C4-2B (cell line): ENCODE measurements around the gene CCDC127.
"Not testable (repeated sequence)": the region's sequence is repeated elsewhere in the genome, so short reads cannot be mapped to it uniquely, and the experiment has no call there.

Experiments used
- H3K27ac ChIP-seq: fragments of 450-650 bp; 2 replicates; pipeline ENCODE4 v1.5.1; 2017
- ZFX ChIP-seq: fragments of 450-650 bp; IDR thresholded peaks from 2 replicates; pipeline ENCODE4 v1.6.1; 2017
- TF ChIP-seq, protein P1 (sequence below): fragments of 450-650 bp; conservative IDR thresholded peaks from 2 replicates; pipeline ENCODE4 v1.5.1; 2017; ENCODE audit warnings: mild to moderate bottlenecking

Gene CCDC127

DNA sequence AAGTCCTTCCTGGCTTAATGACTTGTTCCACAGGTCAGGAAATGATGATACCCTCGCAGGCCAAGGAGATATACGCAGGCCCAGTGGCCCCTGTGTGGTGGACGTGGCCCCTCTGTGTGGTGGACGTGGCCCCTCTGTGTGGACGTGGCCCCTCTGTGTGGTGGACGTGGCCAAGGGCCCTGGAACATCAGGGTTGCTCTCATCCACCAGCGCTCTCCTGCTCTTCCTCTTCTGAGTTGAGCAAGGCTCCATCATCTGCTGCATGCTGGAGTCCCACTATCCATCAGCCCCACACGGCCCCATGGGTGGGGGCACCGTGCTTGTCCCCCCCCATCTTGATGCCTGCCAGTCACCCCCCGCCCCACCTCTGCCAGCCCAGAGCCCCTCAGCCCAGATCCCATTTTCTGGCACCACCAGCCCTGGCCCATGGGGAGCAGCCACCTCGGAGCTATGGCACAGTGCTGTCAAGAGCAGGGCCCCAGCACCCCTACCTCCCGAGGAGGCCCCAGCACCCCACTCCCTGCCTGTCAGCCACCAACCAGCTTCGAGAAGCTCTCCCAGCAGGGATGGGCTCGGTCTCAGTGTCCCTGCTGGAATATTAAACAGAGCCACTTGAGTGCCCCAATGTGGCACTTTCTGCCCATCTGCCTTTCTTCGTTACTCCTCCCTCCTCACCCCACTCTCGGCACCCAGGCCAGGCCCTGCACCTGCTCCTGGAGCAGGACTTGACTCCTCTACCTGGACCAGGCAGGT lies 18.6 kb downstream of the CCDC127 start:
- no peak for TF ChIP-seq ZFX
- TF ChIP-seq, protein P1, sequence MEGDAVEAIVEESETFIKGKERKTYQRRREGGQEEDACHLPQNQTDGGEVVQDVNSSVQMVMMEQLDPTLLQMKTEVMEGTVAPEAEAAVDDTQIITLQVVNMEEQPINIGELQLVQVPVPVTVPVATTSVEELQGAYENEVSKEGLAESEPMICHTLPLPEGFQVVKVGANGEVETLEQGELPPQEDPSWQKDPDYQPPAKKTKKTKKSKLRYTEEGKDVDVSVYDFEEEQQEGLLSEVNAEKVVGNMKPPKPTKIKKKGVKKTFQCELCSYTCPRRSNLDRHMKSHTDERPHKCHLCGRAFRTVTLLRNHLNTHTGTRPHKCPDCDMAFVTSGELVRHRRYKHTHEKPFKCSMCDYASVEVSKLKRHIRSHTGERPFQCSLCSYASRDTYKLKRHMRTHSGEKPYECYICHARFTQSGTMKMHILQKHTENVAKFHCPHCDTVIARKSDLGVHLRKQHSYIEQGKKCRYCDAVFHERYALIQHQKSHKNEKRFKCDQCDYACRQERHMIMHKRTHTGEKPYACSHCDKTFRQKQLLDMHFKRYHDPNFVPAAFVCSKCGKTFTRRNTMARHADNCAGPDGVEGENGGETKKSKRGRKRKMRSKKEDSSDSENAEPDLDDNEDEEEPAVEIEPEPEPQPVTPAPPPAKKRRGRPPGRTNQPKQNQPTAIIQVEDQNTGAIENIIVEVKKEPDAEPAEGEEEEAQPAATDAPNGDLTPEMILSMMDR, result no peak
- H3K27ac ChIP-seq, result no peak overlapping the region

DNA sequence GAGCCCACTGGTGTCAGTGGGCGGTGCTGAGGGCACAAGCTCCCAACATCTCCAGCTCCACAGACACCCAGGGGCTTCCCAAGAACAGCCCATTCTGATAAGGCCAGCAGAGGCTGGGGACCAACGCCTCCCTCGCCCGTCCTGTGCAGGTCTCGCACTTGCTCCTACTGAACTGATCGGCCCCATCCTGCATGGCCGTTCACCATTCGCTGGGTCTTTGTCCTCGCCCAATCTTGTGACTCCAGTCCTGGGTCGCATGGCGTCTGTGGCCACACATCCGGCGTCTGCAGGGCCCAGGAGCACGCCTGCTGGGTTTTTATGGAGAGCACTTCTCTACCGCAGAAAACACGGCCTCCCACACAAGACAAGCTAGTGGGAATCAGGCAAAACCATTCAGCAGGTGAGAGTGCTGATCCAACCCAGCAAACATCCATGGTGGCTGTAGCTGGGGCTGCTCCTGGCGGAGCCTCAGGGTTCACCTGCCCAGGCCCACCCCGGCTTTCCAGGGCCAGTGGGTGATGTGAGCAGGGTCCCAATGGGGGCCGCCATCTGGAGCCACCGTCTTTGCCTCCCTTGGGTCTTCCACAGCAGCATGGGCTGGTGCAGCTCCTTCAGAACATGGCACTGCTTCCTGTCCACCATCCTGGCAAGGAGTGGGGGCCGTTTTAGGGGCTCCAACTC lies 19.3 kb downstream of the CCDC127 start:
- TF ChIP-seq ZFX, result no peak
- TF ChIP-seq, protein P1, result no peak

DNA sequence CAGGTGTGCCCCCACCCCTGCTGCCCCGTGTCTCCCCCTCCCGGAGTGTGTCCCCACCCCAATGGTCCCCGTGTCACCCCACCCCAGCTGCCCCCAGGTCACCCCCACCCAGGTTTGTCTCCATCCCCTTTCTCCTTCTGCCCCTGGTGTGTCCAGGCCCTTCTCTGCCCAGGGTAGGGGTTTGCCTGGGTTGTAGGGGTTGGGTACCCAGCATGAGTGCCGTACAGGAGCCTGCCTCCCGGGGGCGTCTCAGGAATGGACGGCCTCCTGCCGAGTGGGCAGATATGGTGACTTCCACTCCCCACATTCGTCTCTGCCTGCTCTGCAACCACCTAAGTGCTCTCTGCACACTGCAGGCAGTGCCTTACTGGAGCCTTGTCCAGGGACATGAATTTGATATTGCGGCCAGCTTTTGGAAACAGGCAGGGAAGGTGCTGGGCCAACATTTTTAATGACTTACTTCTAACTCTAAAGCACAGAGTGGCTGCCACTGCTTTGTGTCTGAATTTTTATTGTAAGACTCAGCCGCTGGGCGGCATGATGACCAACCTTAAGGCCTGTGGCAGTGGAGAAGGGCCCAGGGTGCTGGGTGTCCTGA lies 20.0 kb downstream of the CCDC127 start:
- TF ChIP-seq, protein P1, result no peak
- no peak overlapping the region for H3K27ac ChIP-seq

More for the DNA sequence above, 19.3 kb downstream of the CCDC127 start:
- no peak overlapping the region for H3K27ac ChIP-seq

DNA sequence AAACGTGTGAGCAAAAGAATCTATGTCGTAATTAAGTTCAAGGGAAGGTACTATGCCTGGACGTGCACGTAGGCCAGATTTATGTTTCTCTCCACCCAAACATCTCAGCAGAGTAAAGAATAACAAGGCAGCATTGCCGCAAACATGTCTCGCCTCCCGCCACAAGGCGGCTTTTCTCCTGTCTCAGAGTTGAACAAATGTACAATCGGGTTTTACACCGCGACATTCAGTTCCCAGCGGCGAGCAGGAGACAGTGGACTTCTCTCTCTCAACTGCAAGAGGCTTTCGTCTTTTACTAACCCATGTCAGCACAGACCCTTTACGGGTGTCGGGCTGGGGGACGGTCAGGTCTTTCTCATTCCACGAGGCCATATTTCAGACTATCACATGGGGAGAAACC lies 20.9 kb downstream of the CCDC127 start:
- H3K27ac ChIP-seq, result not testable (repeated sequence)

DNA sequence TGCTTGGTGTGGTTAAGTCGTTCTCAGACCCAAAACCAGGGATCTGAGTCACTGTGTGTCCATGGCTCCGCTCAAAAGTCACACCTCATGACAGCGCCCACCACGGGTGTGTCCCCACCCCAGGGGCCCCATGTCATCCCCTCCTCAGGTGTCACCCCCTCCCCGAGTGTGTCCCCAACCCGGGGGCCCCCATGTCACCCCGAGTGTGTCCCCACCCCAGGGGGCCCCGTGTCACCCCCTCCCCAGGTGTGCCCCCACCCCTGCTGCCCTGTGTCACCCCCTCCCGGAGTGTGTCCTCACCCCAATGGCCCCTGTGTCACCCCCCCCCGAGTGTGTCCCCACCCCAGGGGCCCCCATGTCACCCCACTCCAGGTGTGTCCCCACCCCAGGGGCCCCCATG lies 21.6 kb downstream of the CCDC127 start:
- H3K27ac ChIP-seq, result no peak overlapping the region
- TF ChIP-seq ZFX, result no peak
- TF ChIP-seq, protein P1, result no peak

DNA sequence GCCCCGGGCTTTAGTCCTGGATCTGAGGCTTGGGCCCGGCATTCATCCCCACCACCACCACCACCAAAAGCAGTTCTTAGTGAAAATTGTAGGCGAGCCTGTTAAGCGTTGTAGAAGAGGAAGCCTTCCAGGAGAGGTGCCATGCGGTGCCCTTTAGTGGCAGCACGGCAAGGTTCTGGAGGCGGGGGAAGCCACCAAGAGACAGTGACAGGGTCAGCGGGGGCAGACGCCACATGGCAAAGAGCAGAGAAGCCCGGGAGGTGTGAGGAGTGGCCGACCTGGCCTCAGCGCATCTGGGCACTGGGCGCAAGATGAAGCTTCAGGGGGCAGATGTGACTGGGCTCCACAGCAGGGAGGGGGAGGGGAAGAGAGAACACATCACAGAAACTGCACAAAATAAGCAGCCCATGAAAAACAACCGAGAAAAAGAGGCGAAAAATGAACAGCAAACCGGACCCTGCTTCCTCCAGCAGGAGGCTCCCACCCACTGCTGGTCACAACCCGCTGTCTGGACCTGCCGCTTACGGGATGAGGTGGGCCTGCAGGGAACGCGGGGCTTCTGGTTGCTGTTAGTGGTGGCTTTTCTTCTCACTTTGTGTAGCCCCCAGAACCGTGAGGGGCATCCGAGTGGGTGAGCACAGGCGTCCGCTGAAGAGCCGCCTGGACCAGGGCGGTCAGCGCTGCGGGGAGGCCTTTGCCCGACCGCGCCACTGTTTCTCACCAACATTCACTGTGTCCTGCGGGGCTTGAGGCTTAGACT lies 22.4 kb downstream of the CCDC127 start:
- TF ChIP-seq, protein P1, result no peak
- TF ChIP-seq ZFX, result no peak
- no peak overlapping the region for H3K27ac ChIP-seq

DNA sequence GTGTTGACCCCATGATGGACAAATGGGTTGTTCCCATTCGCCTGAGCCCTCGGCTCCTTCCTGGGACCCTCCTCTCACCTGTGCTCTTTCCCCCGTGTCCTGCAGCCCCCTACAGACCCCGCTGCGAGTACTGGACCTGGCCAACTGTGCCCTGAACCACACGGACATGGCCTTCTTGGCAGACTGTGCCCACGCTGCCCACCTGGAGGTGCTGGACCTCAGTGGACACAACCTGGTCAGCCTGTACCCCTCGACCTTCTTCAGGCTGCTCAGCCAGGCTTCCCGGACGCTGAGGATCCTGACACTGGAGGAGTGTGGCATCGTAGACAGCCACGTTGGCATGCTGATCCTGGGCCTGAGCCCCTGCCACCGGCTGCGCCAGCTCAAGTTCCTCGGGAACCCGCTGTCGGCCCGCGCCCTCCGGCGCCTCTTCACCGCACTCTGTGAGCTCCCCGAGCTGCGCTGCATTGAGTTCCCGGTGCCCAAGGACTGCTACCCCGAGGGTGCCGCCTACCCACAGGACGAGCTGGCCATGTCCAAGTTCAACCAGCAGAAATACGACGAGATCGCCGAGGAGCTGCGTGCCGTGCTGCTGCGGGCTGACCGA lies 23.2 kb downstream of the CCDC127 start:
- TF ChIP-seq, protein P1, result no peak
- no peak for TF ChIP-seq ZFX
- H3K27ac ChIP-seq, result no peak overlapping the region
